LNCaP clone FGC (cell line): ENCODE results near the gene TBCC.
A peak's percentile ranks its signal among the peaks of the same experiment; 100 is the strongest.

Experiments
- DNase-seq: peaks from one replicate; pipeline ENCODE4 v3.0.0-alpha.2; 2011; ENCODE audit warnings: low read depth
- H3K4me3 ChIP-seq: 2 replicates; pipeline ENCODE4 v1.5.1; 2011; ENCODE audit warnings: mild to moderate bottlenecking, low read depth, low read length, control low read depth
- TF ChIP-seq, protein P1 (sequence below): IDR thresholded peaks from 2 replicates; pipeline ENCODE4 v1.5.1; 2012; ENCODE audit warnings: mild to moderate bottlenecking; ENCODE audit not compliant: control insufficient read depth, insufficient read depth; ENCODE audit errors: extremely low read depth

The TBCC gene

DNA sequence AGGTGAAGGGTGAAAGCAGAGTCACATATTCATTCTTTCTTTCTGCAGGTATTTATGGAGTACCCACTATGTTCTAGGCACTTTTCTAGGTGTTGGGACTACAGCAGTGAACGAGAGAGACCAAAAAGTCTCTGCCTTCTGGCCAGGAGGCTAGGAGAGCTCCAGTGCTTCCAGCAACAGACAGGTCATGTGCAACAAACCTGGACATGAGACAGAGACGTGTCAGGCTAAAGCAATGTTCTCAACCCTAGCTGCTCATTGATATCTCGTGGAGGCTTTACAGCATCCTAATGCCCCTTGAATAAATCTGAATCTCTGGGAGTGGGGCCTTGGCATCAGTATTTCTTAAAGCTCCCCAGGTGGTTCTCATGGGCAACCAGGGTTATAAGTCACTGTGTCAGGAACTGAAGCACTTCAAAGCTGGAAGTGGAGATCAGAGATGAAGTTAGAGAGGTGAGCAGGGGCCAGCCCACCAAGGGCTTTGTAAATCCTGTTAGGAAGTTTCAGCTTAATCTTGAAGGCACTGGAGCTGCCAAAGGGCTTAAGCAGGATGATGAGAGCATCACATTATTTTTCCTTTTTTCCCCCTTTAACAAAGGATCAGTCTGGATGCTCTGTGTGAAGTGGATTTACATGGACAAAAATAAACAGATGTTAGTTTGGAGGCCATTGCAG is 13.0 kb upstream of the TBCC start:
- DNase-seq = no peak
- TF ChIP-seq, protein P1, sequence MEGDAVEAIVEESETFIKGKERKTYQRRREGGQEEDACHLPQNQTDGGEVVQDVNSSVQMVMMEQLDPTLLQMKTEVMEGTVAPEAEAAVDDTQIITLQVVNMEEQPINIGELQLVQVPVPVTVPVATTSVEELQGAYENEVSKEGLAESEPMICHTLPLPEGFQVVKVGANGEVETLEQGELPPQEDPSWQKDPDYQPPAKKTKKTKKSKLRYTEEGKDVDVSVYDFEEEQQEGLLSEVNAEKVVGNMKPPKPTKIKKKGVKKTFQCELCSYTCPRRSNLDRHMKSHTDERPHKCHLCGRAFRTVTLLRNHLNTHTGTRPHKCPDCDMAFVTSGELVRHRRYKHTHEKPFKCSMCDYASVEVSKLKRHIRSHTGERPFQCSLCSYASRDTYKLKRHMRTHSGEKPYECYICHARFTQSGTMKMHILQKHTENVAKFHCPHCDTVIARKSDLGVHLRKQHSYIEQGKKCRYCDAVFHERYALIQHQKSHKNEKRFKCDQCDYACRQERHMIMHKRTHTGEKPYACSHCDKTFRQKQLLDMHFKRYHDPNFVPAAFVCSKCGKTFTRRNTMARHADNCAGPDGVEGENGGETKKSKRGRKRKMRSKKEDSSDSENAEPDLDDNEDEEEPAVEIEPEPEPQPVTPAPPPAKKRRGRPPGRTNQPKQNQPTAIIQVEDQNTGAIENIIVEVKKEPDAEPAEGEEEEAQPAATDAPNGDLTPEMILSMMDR = no peak
- no peak overlapping the region for H3K4me3 ChIP-seq

DNA sequence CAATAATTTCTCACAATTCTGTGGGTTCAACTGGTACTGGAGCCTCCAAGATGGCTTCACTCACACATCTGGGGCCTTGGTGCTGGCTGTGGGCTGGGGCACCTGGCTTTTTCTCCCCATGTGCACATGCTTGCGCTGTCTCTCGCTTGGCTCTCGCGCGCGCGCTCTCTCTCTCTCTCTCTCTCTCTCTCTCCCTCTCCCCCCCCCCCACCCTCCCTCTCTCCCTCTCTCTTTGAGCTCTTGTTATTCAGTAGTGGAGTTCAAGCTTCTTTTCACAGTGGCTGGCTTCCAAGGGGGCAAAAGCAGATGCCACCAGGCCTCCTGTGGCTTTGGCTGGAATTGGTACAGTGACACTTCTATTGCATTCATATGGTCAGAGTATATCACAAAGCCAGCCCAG is 10.8 kb upstream of the TBCC start:
- H3K4me3 ChIP-seq = no peak overlapping the region
- TF ChIP-seq, protein P1 = no peak
- DNase-seq = no peak

DNA sequence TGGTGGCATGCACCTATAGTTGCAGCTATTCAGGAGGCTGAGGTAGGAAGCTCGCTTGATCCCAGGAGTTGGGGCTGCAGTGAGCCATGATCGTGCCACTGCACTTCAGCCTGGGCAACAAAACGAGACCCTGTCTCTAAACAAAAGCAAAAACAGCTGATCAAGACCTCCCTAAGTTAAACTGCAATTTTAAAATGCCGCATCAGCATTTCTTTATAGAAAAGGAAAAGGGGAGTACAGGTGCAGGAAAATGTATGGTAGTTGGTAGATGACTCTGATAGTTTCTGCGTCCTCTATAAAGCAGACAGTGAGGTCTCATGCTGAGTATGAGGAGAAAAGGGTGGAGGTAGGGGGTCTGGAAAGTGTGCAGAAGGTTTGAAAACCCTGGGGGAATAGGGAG is 8.9 kb upstream of the TBCC start:
- no peak for DNase-seq
- TF ChIP-seq, protein P1 = no peak
- no peak overlapping the region for H3K4me3 ChIP-seq

DNA sequence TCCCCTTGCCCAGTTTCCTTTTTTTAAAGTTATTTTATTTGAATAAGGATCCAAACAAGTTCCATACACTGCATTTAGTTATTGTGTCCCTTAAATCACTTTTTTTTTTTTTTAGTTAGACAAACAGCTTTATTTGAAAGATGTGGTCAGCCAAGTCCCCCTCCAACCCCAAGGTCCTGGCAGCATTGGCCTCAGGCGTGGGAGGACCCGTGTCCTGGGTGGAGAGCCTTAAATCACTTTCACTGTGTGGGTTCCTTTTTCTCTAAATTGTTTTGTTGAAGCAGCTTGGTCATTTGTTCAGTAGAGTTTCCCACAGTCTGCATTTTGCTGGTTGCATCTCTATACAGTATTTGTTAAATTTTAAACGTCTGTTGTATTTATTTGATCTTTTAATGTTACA is 5.2 kb upstream of the TBCC start:
- TF ChIP-seq, protein P1 = no peak
- H3K4me3 ChIP-seq = no peak overlapping the region
- no peak for DNase-seq

DNA sequence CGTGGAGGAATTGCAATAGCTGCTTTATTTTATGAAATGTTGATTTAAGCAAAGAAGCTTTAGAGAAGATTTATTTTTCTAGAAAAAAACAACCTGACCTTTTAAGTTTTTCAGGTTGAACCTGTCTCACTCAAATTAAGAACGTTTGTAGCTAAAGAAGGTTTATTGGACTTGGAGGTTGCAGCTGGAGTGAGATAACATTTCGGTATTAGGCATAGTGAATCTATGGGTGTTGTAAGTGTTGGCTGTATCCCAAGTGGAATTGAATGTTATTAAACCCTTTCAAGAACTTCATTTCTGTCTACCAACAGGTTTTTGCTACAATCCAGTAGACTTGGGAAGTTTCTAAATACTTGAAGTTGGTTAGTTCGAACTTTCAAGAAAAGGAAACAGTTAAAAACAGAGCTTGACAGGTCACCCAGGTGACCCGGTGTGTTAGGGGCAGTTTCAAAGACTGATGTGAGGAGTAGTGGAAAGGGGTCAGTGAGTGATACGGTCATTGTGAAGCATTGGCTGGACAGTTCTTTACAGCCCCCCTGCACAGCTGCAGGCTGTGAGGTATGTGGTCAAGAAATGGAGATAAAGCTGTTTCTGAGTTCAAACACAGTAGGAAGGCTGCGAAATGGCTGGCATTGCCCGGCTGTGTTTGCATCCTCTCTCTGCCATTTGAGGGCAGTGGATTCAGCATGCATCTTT is 2.4 kb upstream of the TBCC start:
- TF ChIP-seq, protein P1 = no peak
- DNase-seq = peak; percentile 40
- H3K4me3 ChIP-seq = peak overlapping the region; percentile 88

DNA sequence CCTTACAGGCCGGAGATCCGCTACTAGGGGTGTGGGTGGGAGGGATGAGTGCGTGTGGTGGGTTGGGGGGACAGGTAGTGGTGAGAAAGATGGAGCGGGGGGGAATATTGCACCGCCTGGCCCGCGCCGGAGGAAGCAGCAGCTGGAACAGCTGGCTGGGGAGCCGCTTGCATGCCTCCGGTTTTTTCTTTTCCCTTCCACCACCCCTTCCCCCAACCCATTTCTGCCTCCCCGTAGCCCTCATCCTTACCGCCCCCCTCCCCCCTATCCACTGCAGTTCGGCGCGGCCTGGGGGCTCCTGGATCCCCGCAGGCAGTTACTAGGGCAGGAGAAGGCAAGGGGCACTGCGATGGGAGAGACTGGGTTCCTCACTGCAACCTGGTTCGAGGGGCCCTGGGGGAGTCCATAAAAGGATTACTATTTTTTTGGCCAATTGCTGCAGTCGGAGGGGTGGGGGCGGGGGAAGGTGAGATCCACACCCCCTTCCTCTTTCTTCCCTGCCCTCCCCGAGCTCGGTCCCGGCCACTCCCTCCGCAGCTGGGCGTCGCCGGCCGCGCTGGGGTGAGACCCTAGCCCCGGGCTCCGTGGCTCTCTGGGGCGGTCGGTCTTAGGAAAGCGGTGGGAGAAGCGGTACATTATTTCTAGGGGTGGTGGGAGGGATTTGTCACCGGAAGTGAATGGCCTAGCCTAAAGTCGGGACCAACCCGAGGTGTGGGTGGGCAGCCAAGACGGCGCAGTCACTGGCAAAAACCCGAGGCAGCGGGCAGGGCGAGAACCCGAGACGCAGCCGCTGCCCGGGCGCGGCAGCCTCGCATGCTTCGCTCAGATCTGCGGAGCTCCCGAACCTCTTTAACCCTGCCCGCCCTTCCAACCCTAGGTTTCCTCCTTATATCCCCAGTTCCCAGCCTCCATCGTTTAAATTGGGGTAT is 824 bp upstream of the TBCC start:
- H3K4me3 ChIP-seq = peak overlapping the region; percentile 88
- TF ChIP-seq, protein P1 = no peak
- peak; percentile 52 for DNase-seq
